Dermis microvascular lymphatic vessel endothelial cell (primary cell): Measurements from ENCODE around the gene DNAJC25. TPM values are rescaled to one million over a fixed set of nuclear protein-coding genes. Genes with fewer than 3 reads are reported as not detected.

Experiments
- DNase-seq, 2 donors: peaks; one replicate each; pipeline versions ENCODE4 v3.0.0 to v3.0.0-alpha.2; 2010; ENCODE audit warnings: low read depth in 2 of 2
- total RNA-seq: library from RNA; depleted of rRNA; stranded (reverse); fragments of >200 nt; gene quantifications from 2 replicates; pipeline ENCODE4 v1.2.1, GENCODE V29; 2014

The DNAJC25 gene
- total RNA-seq, 1 donor from 2014 or later = 2.3 TPM

DNA sequence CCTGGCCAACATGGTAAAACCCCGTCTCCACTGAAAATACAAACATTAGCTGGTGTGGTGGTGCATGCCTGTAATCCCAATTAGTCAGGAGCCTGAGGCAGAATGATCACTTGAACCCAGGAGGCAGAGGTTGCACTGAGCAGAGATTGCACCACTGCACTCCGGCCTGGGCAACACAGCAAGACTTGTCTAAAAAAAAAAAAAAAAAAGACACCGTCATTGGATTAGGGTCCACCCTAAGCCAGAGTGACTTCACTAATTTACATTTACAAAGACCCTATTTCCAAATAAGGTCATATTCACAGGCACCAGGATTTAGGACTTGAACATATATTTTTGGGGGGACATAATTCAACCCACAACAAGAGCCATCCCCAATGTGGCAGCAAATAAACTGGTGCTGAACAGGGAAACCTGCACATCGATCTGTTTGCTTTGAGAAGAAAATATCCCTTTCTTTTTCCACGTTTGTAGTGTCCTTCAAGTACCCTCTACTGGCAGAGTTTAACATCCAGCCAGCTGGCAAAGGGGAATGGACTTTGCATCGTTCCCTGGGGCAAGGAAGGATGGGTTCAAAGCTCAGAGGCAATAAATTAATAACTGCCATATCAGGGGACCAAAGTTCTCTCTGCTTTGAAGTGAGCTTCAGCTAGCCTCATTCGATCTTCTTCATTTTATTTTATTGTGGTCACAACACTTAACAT lies 3.7 kb upstream of the DNAJC25 start:
- no peak for DNase-seq

DNA sequence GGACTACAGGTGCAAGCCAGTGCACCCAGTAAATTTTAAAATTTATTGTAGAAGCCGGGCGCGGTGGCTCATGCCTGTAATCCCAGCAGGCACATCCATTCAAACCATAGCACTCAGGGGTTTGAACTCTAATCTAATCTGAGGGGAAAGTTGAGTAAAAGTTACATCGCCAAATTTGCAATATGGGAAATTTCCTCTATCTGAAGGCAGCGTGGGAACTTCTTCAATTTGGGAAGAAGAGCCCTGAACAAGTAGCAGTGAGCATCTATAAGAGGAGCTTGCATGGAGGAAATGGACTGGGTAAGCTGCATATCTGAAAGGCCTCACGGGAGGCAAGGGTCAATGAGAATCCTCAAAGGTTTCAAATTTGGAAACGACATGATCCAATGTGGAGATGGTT lies 2.7 kb upstream of the DNAJC25 start:
- DNase-seq = no peak

GRCh38 chr9:111630182-111630963 lies 761 bp upstream of the DNAJC25 start:
- DNase-seq = no peak

DNA sequence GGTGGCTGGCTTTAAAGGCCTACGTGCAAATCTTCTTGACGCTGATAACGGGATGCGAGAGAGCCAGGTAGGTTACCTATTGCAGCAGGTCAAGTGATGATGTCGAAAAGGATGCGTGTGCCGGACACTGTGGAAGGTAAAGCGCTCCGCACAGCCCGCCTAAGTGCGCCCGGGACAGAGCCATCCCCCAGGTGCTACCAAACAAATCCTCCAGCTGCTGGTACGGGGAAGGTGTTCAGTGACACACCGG lies 245 bp upstream of the DNAJC25 start:
- no peak for DNase-seq

DNA sequence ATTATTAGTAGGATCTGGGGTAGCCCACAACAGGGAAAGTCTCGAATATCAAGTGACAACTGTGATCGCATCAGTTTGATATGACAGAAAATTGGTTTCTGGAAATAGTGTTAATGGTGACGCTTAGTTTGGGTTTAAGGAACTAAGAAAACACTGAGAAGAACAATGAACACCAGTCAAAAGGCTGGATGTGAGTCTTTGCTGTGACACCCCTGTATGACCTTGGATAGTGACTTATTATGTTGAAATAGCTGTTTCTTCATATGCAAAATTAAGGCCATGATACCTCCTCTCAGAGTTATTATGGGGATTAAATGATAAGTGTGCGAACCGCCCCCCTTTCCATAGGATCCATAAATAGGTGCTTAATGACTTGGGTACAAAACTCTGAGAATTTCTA lies 926 bp downstream of the DNAJC25 start:
- DNase-seq = no peak

GRCh38 chr9:111632695-111633388 lies 1.7 kb downstream of the DNAJC25 start:
- no peak for DNase-seq

- no peak for DNase-seq
Measured at GRCh38 chr9:111633389-111633736, 2.2 kb downstream of the DNAJC25 start.

DNA sequence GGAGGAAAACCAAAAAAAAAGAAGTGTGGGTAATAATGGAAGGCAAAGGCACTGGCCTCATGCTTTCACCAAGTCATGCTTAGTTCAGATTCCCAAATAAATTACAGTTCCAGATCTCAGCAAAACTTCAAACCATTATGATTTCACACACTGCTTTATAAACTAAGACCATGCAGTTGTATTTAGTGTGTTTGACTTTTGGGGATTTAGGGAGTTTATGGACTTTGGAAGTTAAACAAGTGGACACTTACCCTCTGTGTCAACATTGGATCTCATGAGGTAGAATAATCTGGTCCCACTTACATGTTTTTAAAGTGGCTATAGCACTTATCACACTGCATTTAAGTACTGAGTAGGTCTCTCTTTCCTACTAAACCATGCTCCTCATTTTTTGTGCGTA lies 3.7 kb downstream of the DNAJC25 start:
- DNase-seq = no peak

GRCh38 chr9:111637421-111637950 lies 6.4 kb downstream of the DNAJC25 start:
- no peak for DNase-seq

GRCh38 chr9:111644195-111644772 lies 13.2 kb downstream of the DNAJC25 start:
- no peak for DNase-seq

DNA sequence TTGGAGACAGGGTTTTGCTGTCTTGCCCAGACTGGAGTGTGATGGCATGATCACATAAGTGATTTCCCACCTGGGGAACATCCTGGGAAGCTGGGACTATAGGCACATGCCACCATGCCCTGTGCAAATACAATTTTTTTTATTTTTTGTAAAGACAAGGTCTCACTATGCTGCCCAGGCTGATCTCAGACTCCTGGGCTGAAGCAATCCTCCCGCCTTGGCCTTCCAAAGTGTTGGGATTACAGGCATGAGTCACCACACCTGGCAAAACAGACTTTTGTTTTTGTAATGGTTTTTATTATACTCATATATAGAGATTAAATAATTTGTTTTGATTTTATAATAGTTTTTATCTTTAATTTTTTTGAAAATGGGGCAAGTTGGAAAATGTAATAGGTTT lies 14.7 kb downstream of the DNAJC25 start:
- peak in 1 of 2 donors; percentile 56 for DNase-seq

DNA sequence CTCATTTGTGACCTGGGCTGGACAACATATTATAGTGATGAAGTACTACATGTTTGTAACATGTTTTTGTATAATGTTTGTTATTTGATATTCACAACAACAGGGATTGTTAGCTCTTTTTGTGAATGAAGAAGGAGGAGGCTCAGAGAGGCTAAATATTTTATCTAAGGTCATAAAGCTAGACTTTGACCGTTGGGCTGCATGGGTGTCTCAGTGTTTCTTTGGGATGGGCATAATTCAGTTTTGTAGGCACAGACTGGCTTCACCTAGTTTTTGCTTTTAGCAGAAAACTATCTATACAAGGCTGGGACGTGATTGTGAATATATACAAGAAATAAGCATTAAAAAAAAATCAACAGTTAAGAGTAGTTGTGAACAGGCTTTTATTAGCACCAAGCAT lies 15.3 kb downstream of the DNAJC25 start:
- DNase-seq = no peak

DNA sequence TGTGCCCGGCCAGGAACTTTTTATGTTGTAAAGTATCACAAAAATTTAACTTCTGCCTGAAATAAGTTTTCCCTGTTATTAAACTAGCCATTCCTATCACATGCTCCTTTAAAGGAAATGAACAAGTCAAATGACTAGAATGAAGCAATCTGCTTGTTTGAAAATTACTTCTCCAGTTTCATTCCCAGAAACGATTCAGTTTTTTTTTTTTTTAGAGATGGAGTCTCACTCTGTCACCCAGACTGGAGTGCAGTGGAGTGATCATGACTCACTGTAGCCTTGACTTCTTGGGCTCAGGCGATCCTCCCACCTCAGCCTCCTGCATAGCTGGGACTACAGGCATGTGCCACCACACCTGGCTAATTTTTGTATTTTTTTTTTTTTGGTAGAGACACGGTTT lies 16.9 kb downstream of the DNAJC25 start:
- no peak for DNase-seq

- DNase-seq = no peak
Measured at GRCh38 chr9:111649016-111649415, 17.9 kb downstream of the DNAJC25 start.

DNA sequence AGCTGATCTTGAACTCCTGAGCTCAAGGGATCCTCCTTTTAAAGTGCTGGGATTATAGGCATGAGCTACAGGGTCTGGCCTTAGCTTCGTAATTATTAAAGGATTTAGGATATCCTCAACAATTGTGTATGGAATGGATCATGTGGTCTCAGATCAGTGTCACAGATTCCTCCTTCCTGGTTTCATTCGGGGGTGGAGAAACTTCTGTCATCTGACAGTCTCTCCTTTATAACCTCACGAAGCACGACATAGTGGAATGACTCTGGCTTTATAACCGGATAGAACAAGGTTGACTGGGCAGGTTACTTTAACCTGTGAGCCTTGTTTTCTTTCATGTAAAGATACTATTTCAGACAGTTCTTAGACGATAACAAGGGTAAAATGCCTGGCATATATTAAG lies 25.9 kb downstream of the DNAJC25 start:
- DNase-seq = no peak

GRCh38 chr9:111658943-111659342 lies 27.8 kb downstream of the DNAJC25 start:
- DNase-seq = no peak

DNA sequence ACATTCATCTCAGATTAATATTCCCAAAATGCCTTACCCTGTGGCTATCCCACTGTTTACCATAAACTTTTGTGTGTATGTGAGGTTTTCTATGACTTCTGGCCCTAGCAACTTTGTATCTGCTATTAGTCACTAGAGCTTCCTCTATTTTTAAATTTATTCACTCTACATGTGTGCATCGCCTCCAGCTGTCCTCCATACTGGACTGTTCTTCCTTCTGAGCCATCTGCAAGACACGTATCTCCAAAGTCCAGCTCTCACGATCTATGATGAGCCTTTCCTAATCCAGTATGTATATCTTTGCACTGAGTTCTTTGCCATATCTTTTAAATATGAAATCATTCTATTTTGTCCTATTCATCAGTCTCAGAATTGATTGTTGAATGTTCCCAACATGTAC lies 28.6 kb downstream of the DNAJC25 start:
- no peak for DNase-seq

DNA sequence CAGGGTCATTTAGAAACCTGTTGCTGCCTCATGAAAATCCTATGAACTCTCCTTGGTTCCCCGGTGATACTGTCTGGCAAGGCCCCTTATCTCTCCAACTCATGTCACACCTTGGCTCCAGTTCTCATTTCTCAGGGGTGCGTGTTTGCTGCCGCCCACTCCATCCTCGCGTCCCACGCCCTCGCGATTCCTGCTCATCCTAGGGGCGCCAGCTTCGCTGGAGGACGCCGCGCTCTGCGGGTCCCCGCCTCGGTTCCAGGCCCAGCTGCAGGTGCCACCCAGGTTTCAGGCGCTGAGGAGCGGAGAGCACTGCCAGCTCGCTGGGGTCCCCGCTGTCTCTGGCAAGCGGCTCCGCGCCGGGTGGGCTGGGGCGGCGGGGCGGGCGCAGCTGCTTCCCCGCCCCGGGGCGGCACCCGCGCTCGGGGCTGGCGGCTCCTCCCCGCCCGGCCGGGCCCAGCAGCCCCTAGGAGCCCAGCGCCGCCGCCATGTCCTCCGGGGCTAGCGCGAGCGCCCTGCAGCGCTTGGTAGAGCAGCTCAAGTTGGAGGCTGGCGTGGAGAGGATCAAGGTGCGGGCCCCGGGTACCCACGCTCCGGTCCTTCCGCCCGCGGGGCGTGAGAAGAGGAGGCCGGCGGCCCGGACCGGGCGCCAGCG lies 30.1 kb downstream of the DNAJC25 start, which contains the start of gene GNG10:
Gene GNG10, plus strand, starts transcription at position 456 of the 652 bp plus-strand sequence. Its CDS starts 30 bp downstream, at position 486.
- DNase-seq = peak in 1 of 2 donors; percentile 62

DNA sequence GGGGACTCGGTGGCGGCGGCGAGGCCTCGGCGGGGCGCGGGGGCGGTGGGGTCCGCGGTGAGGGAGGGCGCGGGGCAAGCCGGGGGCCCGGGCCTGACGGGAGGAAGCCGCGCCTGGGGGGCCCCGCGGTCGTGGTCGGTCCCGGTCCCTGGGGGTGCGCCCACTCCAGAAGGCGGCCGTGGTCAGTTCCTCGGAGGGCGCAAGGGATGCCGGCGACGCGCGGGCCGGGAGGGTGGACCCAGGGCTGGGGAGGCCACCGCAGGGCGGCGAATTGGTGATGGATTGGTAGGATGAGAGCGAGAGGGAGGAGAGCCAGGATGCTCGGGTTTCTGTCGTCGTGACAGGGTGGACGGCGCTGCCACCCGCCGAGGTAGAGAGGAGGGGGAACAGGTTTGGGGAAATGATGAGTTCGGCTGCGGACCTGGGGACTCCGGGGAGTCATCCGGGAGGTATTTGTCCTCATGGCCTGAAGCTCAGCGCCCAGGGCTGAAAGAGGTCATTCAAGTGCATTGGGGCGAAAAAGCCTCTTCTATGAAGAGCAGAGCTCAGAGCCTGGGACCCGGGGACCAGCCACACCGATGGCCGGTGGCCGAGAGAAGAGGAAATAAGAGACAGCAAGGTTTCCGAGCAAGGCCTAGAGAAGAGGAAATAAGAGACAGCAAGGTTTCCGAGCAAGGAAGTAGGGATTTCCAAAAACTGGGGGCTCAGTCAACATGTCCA lies 30.8 kb downstream of the DNAJC25 start:
- DNase-seq = peak in 1 of 2 donors; percentile 49

DNA sequence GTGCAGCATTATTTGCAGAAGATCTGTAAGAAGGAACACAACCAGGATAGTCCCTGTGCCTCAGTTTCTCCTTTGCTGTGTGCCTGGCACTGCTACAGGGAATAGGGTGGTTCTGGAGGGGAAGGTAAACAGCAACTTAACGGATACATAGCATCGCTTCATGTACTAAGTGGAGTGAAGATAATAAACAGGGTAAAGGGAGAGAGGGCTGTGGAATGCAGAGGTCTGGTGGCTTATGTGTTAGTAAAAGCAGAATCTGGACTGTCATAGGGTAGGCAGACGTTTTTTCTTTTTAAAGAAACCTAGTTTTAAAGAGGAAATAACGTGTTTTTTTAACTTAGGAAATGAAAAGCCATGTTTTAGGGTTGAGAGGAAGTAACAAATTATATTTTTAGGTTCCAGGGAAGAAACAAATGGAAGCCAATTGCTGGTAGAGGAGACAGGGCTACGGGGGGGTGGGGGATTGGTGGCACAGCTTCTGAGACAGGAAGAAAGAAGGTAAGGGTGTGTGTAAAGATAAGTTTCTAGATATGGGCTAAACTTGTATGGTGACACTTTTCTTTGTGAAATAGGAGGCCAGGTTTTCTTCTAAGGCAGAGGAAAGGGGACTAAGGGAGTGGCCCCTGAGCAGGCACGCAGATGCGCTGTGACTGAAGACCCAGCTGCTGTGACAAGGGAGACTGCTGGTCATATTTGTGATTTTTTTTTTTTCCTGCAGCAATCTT lies 31.6 kb downstream of the DNAJC25 start:
- DNase-seq = peak in 1 of 2 donors; percentile 5
